ENCODE results near the gene VIT.
"Not testable (repeated sequence)": the region's sequence is repeated elsewhere in the genome, so short reads cannot be mapped to it uniquely, and the experiment has no call there.

Gene VIT

DNA sequence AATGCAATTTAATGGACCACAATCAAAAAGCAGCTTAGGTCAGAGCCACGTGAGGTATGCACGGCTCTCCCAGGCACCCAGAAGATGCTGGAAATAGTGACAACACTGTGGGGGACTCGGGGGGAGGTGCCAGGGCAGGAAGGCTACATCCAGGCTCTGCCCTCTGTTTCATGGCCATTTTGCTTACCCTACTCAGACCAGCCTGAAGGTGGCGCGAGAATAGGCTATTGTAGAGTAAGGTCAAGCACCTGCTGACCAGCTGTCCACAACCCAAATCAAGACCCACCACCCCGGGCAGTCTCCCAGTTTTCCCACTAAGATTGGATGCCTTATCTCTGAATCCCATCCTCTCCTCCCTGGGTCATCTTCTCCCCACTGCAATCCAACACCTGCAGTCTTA lies 115.7 kb downstream of the VIT start:
- H3K4me3 ChIP-seq (ENCODE audit: control insufficient read depth, low read depth, low read length), result no peak overlapping the region
- TF ChIP-seq, protein P1, sequence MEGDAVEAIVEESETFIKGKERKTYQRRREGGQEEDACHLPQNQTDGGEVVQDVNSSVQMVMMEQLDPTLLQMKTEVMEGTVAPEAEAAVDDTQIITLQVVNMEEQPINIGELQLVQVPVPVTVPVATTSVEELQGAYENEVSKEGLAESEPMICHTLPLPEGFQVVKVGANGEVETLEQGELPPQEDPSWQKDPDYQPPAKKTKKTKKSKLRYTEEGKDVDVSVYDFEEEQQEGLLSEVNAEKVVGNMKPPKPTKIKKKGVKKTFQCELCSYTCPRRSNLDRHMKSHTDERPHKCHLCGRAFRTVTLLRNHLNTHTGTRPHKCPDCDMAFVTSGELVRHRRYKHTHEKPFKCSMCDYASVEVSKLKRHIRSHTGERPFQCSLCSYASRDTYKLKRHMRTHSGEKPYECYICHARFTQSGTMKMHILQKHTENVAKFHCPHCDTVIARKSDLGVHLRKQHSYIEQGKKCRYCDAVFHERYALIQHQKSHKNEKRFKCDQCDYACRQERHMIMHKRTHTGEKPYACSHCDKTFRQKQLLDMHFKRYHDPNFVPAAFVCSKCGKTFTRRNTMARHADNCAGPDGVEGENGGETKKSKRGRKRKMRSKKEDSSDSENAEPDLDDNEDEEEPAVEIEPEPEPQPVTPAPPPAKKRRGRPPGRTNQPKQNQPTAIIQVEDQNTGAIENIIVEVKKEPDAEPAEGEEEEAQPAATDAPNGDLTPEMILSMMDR (IDR thresholded peaks at IDR 0.05; ENCODE audit: control insufficient read depth, insufficient read depth, low read depth, low read length, missing control alignments), result no peak
- no peak for DNase-seq (ENCODE audit: low read depth)

DNA sequence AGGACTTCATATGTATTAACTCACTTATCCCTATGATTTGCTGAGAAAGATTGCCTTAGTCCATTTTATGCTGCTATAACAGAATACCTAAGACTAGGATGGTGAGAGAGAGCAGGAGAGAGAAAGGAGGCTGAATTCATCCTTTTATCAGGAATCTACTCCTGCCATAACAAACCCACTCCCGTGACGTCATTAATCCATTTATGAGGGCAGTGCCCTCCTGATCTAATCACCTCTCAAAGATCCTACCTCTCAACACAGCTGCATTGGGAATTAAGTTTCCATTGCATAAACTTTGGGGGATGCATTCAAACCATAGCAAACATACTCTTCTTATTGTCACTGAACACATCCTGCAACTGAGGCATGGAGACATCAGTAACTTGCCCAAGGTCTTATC lies 122.0 kb downstream of the VIT start:
- no peak for DNase-seq (ENCODE audit: low read depth)
- no peak overlapping the region for H3K4me3 ChIP-seq (ENCODE audit: control insufficient read depth, low read depth, low read length)
- TF ChIP-seq, protein P1 (IDR thresholded peaks at IDR 0.05; ENCODE audit: control insufficient read depth, insufficient read depth, low read depth, low read length, missing control alignments), result no peak

DNA sequence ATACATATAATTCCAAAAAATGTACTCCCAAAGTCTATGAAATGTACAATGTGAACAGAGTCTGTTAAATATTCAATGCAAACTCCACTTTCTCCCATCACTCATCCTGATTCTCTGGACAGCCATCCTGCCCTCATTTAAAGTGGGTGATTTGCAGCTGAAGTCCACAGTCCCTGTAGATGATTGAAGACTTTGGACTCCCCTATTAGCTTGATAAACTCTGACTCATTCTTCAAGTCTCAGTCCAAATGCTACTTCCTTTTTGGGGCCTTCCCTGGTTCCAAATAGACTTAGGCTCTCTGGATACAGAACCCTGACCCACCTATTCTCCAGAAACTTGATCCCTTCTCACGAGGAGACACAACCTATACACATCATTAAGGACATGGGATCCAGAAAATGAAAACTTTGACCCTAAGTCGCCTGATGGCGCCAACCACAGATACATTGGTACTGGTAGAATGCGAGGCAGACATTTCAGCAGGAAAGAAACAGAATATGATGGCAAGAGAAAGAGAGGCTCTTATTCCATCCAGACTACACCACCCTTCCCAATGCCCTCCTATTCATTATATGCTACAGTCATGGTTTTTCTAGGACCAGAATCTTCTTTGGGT lies 122.7 kb downstream of the VIT start:
- TF ChIP-seq, protein P1 (IDR thresholded peaks at IDR 0.05; ENCODE audit: control insufficient read depth, insufficient read depth, low read depth, low read length, missing control alignments), result no peak
- no peak overlapping the region for H3K4me3 ChIP-seq (ENCODE audit: control insufficient read depth, low read depth, low read length)
- no peak for DNase-seq (ENCODE audit: low read depth)

DNA sequence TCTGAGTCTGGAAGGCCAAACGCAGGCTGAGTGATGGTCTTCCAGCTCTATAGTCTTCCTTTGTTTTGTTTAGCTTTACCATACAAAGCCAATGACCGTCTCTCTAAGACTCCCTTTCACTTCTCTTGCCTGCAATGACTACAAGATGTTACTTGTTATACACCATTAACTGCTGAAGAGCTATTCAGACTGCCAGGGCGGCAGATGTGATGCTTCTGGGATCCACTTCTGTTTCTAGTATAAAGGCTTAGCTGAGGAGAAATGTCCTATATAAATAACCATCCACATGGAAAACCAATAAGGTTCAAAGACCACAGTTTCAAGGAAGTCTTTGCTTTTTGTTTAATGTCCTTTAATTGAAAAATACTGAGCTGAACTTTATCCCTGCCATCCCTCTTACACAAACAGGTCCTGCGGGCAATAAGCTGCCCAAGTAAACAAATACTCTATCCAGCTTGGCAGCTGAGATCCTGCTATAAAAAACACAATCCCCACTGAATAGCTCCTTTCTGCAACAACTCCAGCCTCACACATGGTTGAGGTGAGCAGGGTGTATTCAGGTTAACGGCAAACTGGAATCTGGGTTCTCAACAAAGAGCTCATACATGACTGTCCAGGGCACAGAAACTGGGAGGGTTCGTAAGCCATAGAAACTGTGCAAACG lies 124.6 kb downstream of the VIT start:
- DNase-seq (ENCODE audit: low read depth), result no peak
- H3K4me3 ChIP-seq (ENCODE audit: control insufficient read depth, low read depth, low read length), result no peak overlapping the region
- TF ChIP-seq, protein P1 (IDR thresholded peaks at IDR 0.05; ENCODE audit: control insufficient read depth, insufficient read depth, low read depth, low read length, missing control alignments), result no peak

DNA sequence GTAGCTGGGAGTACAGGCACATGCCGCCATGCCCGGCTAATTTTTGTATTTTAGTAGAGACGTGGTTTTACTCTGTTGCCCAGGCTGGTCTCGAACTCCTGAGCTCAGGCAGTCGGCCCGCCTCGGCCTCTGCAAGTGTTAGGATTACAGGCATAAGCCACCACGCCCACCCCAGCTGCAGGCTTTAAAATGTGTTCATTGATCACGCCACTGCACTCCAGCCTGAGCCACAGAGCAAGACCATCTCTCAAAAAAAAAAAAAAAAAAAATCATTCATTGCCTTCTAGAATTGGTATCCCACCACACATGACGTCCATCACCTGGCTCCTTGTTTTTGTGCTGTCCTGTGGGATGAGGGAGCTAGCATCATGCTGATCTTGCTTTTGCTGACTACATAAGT lies 127.4 kb downstream of the VIT start:
- TF ChIP-seq, protein P1 (IDR thresholded peaks at IDR 0.05; ENCODE audit: control insufficient read depth, insufficient read depth, low read depth, low read length, missing control alignments), result no peak
- H3K4me3 ChIP-seq (ENCODE audit: control insufficient read depth, low read depth, low read length), result no peak overlapping the region
- DNase-seq (ENCODE audit: low read depth), result no peak

DNA sequence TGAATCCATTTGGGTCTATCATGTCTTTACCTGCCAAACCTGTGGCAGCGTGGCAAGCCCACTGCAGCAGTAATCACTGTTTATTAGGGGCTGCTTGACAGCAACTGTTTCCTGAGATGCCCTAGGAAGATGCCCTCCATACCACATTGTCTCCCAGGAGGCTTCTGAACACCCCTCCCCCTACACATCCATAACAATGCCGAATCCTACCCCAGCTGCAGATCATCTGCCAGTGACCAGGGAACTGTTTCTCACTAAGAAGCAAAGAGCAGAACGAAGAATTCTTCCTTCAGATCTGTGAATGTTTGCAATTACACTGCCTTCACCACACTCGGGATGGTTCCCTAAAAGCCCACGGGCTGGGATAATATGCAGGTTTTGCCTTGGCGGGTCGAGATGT lies 127.8 kb downstream of the VIT start:
- H3K4me3 ChIP-seq (ENCODE audit: control insufficient read depth, low read depth, low read length), result no peak overlapping the region
- TF ChIP-seq, protein P1 (IDR thresholded peaks at IDR 0.05; ENCODE audit: control insufficient read depth, insufficient read depth, low read depth, low read length, missing control alignments), result no peak
- DNase-seq (ENCODE audit: low read depth), result no peak

DNA sequence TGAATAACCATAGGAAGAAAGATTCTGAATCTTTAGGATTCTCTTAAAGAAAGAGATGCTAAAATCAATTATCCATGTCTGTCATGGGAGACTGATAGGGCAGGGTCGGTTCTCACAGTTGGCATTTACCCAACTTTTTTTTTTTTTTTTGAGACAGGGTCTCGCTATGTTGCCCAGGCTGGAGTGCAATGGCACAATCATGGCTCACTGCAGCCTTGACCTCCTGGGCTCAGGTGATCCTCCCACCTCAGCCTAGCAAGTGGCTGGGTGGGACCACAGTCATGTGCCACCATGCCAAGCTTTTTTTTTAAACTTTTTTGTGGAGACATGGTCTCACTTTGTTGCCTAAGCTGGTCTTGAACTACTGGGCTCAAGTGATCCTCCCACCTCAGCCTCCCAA lies 128.2 kb downstream of the VIT start:
- not testable (repeated sequence) for H3K4me3 ChIP-seq (ENCODE audit: control insufficient read depth, low read depth, low read length); DNase-seq (ENCODE audit: low read depth)

Measured in AG09309 (cell line).